Body of pancreas (tissue), 4 donors: ENCODE measurements around the gene ADARB1.

Source experiments
- POLR2A ChIP-seq, 3 donors: fragments of 450-650 bp; IDR thresholded peaks; one replicate each; pipeline ENCODE4 v1.6.1; 2016; ENCODE audit warnings: antibody characterized with exemption in 3 of 3, mild to moderate bottlenecking in 2 of 3
- TF ChIP-seq, protein P1 (sequence below), 7 experiments: fragments of 450-650 bp in 4 of 7; fragments of 200-600 bp in 3 of 7; sonication (generic) in 3 of 7; IDR thresholded peaks; one replicate each; pipeline ENCODE4 v1.5.1; 2016 to 2019; ENCODE audit warnings: antibody characterized with exemption in 7 of 7

- TF ChIP-seq, protein P1, sequence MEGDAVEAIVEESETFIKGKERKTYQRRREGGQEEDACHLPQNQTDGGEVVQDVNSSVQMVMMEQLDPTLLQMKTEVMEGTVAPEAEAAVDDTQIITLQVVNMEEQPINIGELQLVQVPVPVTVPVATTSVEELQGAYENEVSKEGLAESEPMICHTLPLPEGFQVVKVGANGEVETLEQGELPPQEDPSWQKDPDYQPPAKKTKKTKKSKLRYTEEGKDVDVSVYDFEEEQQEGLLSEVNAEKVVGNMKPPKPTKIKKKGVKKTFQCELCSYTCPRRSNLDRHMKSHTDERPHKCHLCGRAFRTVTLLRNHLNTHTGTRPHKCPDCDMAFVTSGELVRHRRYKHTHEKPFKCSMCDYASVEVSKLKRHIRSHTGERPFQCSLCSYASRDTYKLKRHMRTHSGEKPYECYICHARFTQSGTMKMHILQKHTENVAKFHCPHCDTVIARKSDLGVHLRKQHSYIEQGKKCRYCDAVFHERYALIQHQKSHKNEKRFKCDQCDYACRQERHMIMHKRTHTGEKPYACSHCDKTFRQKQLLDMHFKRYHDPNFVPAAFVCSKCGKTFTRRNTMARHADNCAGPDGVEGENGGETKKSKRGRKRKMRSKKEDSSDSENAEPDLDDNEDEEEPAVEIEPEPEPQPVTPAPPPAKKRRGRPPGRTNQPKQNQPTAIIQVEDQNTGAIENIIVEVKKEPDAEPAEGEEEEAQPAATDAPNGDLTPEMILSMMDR (IDR thresholded peaks at IDR 0.05) = no peak
- no peak for TF ChIP-seq POLR2A (IDR thresholded peaks at IDR 0.05)
Measured at GRCh38 chr21:45179568-45180245, 105.3 kb downstream of the ADARB1 start.
